ENCODE data around the gene PPP2R2B.

Gene PPP2R2B

GRCh38 chr5:146884066-146884626 is 5.6 kb upstream of the PPP2R2B start:
- DNase-seq = no peak

GRCh38 chr5:146883511-146883910 is 5.0 kb upstream of the PPP2R2B start:
- peak in 1 of 3 experiments; percentile 71 for DNase-seq

- no peak for DNase-seq
These were observed 2.4 kb upstream of the PPP2R2B start for GRCh38 chr5:146880966-146881365.

- peak; percentile 39 to 67 (median 66) for DNase-seq
These were observed 628 bp downstream of the PPP2R2B start for GRCh38 chr5:146877783-146878475.

GRCh38 chr5:146877178-146877681 is 1.3 kb downstream of the PPP2R2B start:
- DNase-seq = peak; percentile 19 to 54 (median 38)

- no peak for DNase-seq
These were observed 5.2 kb downstream of the PPP2R2B start for GRCh38 chr5:146873186-146873917.

- DNase-seq = no peak
These were observed 6.4 kb downstream of the PPP2R2B start for GRCh38 chr5:146872188-146872587.

GRCh38 chr5:146867996-146868708 is 10.4 kb downstream of the PPP2R2B start:
- no peak for DNase-seq

- no peak for DNase-seq
These were observed 12.3 kb downstream of the PPP2R2B start for GRCh38 chr5:146866263-146866662.

GRCh38 chr5:146862641-146863040 is 15.9 kb downstream of the PPP2R2B start:
- no peak for DNase-seq

- DNase-seq = no peak
These were observed 18.2 kb downstream of the PPP2R2B start for GRCh38 chr5:146860213-146860893.

GRCh38 chr5:146852089-146852488 is 26.5 kb downstream of the PPP2R2B start:
- DNase-seq = no peak

- DNase-seq = no peak
These were observed 27.4 kb downstream of the PPP2R2B start for GRCh38 chr5:146851133-146851532.

GRCh38 chr5:146849694-146850303 is 28.8 kb downstream of the PPP2R2B start:
- peak in 1 of 3 experiments; percentile 52 for DNase-seq

- no peak for DNase-seq
These were observed 30.4 kb downstream of the PPP2R2B start for GRCh38 chr5:146848133-146848532.

- no peak for DNase-seq
These were observed 38.5 kb downstream of the PPP2R2B start for GRCh38 chr5:146840016-146840415.

- DNase-seq = no peak
These were observed 42.2 kb downstream of the PPP2R2B start for GRCh38 chr5:146836226-146836842.

GRCh38 chr5:146832985-146833732 is 45.4 kb downstream of the PPP2R2B start:
- no peak for DNase-seq

- DNase-seq = no peak
These were observed 50.2 kb downstream of the PPP2R2B start for GRCh38 chr5:146828385-146828784.

GRCh38 chr5:146827901-146828300 is 50.7 kb downstream of the PPP2R2B start:
- DNase-seq = no peak

GRCh38 chr5:146825033-146825432 is 53.5 kb downstream of the PPP2R2B start:
- no peak for DNase-seq
